Ecto neural progenitor cell (in vitro differentiated cells): ENCODE measurements around the gene RNPEPL1.
"Not testable (repeated sequence)": the region's sequence is repeated elsewhere in the genome, so short reads cannot be mapped to it uniquely, and the experiment has no call there.

Experiments
- DNase-seq: peaks from one replicate; pipeline ENCODE4 v3.0.0-alpha.2; 2018; ENCODE audit warnings: low spot score

The RNPEPL1 gene

GRCh38 chr2:240538031-240538780, 30.1 kb upstream of the RNPEPL1 start:
- DNase-seq = no peak

GRCh38 chr2:240539101-240539500, 29.2 kb upstream of the RNPEPL1 start:
- not testable (repeated sequence) for DNase-seq

DNA sequence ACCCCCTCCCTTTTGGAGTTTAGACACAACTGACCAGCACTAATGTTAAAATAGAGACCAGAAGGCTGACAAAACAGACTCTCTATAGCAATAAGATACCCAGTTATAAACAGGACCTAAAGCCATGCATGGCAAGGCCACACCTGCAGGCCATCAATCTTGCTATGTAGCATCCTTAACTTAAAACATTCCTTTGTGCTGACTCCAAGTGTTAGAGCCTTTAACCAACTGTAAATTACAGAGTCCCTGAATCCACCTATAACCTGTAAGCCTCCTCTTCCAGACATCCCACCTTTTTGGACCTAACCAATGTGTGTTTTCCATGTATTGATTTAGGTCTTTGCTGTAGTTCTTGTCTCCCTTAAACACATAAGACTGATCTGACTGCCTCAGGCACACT, 28.4 kb upstream of the RNPEPL1 start:
- no peak for DNase-seq

- DNase-seq = no peak
Observed at GRCh38 chr2:240551288-240551687, 17.0 kb upstream of the RNPEPL1 start.

- no peak for DNase-seq
Observed at GRCh38 chr2:240551811-240552210, 16.5 kb upstream of the RNPEPL1 start.

GRCh38 chr2:240553956-240554480, 14.3 kb upstream of the RNPEPL1 start:
- no peak for DNase-seq

GRCh38 chr2:240554767-240555493, 13.4 kb upstream of the RNPEPL1 start:
- DNase-seq = peak; percentile 42

DNA sequence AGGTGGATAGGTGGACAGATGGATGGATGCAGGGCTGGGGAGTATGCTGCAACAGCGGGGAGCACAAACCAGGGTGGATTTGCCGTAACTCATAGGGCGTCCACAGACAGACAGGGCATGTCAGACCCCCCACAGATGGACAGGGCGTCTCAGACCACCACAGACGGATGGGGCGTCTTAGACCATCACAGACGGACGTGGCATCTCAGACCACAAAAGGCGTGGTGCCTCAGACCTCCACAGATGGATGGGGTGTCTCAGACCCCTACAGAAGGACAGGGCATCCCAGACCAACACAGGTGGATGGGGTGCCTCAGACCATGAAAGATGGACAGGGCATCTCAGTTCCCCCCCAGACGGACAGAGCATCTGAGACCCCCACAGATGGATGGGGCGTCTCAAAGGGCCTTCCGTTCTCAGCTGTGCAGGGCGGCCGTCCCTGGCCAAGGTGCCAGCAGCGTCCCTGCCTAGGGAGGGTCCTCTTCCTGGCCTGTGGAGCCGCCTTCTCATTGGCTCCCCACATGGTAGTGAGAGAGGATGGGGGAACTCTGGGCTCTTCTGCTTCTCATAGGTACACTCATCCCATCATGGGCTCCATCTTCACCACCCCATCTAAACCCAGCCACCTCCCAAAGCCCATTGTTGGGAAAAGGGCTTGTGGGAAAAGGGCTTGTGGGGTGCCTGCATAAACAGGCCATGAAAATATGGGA, 12.6 kb upstream of the RNPEPL1 start:
- DNase-seq = no peak

DNA sequence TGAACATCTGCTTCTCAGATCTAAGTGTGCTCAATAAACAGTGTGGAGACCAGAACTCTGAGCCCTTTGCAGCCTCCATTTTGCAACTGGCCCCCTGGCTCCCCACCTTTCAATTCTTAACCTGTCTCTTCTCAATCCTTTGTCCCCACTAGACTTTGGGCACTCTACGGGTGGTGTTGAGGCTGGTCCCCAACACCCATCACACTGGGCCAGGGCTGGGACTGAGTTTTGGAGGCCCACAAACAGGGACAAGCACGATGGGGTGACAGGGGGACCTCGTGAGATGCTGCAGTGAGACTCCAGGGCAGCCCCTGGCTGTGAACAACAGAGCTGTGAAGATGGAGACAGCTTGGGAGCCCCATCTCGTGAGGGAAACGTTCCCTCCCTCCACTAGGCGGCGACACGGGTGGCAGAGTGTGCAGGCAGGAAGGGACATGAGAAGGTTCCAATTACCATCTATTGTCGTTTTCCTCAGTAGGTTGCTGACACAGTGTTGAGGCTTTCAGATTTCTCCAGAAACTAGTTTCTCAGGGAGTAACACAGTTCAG, 11.7 kb upstream of the RNPEPL1 start:
- DNase-seq = peak; percentile 77

DNA sequence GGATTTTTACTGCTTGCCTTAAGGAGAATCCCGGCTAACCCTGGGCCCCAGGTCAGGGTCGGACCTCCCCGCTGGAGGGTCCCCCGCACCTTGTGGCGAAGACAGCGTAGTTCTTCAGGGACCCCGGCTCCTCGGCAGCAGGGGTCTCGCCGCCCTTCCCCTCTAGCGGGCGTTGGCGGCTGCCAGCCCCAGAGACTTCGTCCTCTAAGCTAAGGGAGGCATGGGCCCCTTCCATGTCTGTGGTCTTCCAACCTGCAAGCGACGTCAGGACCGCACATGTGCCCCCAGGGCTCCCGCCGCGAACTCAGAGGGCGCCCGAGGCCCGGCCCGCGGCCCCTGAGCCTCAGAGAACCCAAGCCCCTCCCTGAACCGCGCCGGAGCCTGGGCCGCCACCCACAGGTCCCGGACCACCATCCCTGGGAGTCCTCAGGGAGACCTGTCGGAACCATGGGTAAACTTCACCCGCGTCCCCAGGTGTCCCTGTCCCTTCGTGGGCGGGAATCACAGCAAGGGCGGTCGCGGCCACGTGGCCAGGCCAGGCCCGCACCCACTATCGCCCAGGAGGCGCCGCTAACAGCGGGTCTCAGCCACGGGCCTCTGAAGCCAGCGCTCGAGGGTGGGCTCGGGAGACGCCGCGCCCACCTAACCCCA, 11.1 kb upstream of the RNPEPL1 start:
- DNase-seq = no peak

GRCh38 chr2:240557808-240558207, 10.5 kb upstream of the RNPEPL1 start, which contains the start of gene ANKMY1:
Gene ANKMY1, minus strand, starts transcription at chr2:240557988. Its CDS starts 653 bp downstream, at chr2:240557335.
- DNase-seq = peak; percentile 91

GRCh38 chr2:240558236-240558761, 10.0 kb upstream of the RNPEPL1 start:
- no peak for DNase-seq

- DNase-seq = no peak
Observed at GRCh38 chr2:240559286-240559685, 9.0 kb upstream of the RNPEPL1 start.

DNA sequence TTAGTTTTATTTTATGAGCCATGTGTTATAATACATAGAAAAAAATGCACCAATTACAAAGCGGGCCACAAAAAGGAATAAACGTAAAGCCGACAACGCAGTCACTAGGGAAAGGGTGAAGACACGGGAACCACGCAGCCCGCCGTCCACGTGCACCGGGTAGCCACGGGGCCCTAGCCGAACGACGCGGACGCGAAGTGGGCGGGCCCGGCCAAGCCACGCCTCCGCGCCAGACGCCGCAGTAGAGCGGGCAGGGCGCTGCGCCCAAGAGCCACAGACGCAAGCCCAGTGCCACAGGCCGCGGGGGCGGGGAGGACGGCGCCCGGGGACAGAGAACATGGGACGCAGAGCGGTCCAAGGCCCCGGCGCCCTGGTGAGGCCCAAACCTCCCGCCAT, 8.2 kb upstream of the RNPEPL1 start, which contains the start of gene DUSP28:
DUSP28 (plus strand) TSS at position 274 of the 396 bp plus-strand sequence. CDS start 328 bp downstream, outside the sequence.
- no peak for DNase-seq

- DNase-seq = peak; percentile 99
Observed at GRCh38 chr2:240560480-240561324, 7.6 kb upstream of the RNPEPL1 start.

GRCh38 chr2:240561325-240561971, 6.8 kb upstream of the RNPEPL1 start:
- DNase-seq = no peak

- DNase-seq = not testable (repeated sequence)
Observed at GRCh38 chr2:240563231-240563630, 5.1 kb upstream of the RNPEPL1 start.

GRCh38 chr2:240563951-240564560, 4.2 kb upstream of the RNPEPL1 start:
- no peak for DNase-seq
